HG03135 (cell line): ENCODE data around the gene RPAP3.

Experiments used
- ATAC-seq: cut with Tn5 transposase; IDR thresholded peaks from one replicate; pipeline ENCODE4 v1.9.1; 2021; ENCODE audit warnings: mild to moderate bottlenecking, moderate library complexity; ENCODE audit not compliant: unreplicated experiment

Gene RPAP3

GRCh38 chr12:47721431-47721973 is 15.7 kb upstream of the RPAP3 start:
- no peak for ATAC-seq

DNA sequence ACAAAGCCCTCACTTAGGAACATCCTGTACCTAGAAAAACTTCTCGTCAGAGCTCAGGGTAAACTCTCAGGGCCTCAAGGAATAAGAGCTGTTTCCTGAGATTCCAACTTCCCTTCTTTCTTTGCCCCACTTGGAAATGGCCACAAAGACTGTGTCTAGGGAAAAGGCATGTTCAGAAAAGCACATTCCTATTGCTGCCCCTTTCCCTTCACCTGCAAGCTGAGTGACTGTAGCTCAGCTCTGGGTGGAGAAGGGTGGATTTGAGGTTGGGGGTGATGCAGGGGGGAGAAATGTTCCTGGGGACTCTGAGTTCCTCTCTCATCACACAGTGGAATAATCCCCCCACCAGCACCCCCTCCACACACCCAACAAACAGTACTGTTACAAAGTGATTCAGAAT is 12.7 kb upstream of the RPAP3 start:
- ATAC-seq: no peak

- no peak for ATAC-seq
Observed at GRCh38 chr12:47717443-47718193, 11.8 kb upstream of the RPAP3 start.

- no peak for ATAC-seq
Observed at GRCh38 chr12:47717046-47717442, 11.2 kb upstream of the RPAP3 start.

GRCh38 chr12:47715877-47716548 is 10.2 kb upstream of the RPAP3 start:
- no peak for ATAC-seq

DNA sequence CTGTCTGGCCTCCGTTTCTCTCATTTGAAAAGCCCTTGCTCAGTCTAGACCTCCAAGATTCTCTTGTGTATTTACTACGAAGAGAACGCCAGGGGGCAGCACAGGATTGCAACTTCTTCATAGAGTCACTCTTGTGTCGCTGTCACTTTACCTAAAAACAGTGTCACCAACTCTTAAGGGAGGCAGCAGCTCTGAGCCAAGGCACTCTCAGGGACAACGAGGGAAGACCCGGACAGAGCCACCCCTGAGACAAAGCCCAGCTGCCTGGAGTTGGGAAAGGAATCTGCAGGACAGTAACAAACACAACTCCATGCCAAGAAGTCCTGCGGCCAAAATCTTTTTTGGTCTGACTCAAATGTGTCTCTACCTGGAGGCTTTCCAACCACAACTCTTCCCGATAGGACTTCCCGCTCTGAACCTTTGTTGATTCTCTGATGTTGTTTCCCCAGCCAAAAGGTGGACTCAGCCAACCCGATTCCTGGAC is 9.6 kb upstream of the RPAP3 start:
- peak; percentile 65 for ATAC-seq

DNA sequence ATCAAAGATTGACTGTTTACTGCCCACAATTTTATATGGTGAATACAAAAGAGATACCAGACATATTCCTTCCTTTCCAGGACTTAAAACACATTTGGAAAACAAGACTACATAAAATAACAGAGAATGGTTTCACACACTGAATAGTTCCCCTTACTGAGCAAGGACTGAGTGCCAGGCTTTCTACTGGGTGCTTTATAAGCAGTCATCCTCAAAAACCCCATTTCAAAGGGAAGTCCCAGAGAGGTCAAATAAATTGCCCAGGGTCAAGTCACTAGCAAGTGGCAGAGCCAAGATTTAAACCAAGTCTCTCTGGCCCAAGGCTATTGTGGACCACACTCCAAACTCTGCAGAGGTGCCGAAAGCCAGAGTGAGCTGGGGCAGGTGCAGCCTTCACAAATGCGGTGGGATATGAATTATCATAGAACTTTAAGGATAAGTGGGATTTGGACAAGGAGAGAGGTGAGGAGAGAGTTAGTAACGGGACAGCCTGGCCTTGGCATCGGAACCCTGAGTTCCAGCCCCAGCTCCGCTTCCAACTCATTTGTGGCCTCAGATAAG is 9.1 kb upstream of the RPAP3 start:
- ATAC-seq: no peak

DNA sequence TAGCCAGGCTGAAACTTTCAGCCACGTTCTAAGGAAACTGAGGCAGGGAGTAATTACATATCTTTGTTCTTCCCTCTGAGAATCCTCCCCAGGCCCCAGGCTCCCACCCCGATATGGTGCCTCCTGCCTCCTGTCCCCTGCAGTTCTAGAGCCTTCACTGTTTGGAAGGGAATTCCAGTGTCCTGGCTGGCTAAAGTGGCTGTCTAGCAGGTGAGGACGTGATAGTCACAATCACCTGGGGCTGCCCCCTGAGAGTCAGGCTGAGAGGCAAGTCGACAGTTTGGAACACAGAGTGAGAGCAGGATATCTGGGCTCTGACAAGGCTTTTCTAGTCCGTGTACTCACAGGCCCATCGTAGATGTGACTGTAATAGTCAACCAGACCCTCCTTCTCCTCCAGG is 6.3 kb upstream of the RPAP3 start:
- no peak for ATAC-seq

GRCh38 chr12:47711448-47711847 is 5.6 kb upstream of the RPAP3 start:
- ATAC-seq: no peak

DNA sequence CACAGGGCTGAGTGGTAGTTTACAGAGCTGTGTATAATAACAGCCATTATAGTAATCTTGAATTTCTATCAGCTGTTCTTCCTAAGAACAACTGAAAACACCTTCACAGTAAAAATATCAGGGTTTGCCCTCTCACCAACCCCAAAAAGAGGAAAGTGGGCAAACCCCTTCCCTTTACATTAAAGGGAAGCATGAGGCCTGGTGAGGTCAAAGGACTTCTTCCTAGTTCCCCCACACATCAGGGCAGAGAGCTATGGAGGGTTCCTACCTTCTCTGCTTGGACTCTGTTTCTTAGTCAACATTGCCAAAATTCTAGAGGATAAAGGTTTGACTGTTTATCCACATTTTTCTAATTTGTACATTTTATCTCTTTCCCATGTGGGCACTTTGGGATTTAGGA is 4.4 kb upstream of the RPAP3 start:
- ATAC-seq: no peak

- no peak for ATAC-seq
Observed at GRCh38 chr12:47709671-47710070, 3.8 kb upstream of the RPAP3 start.

GRCh38 chr12:47709237-47709636 is 3.4 kb upstream of the RPAP3 start:
- no peak for ATAC-seq

GRCh38 chr12:47707905-47708543 is 2.2 kb upstream of the RPAP3 start:
- no peak for ATAC-seq

GRCh38 chr12:47707355-47707754 is 1.5 kb upstream of the RPAP3 start:
- ATAC-seq: no peak

DNA sequence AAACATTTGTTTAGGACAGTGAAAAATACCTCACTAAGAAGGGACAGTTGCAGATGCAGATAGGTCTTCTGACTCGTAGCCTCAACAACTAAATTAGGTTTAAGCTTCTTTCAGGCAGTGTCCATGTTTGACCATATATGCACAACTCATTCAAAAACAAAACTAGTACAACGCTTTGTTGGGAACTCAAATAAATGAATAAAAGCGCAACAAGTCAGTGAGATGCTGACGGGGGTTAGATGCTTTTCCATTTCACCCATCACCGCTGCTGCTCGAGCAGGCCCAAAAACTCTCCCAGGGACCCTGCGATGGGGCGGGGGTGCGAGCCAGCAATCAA is 633 bp downstream of the RPAP3 start:
- no peak for ATAC-seq

GRCh38 chr12:47704719-47705118 is 1.1 kb downstream of the RPAP3 start:
- ATAC-seq: no peak

DNA sequence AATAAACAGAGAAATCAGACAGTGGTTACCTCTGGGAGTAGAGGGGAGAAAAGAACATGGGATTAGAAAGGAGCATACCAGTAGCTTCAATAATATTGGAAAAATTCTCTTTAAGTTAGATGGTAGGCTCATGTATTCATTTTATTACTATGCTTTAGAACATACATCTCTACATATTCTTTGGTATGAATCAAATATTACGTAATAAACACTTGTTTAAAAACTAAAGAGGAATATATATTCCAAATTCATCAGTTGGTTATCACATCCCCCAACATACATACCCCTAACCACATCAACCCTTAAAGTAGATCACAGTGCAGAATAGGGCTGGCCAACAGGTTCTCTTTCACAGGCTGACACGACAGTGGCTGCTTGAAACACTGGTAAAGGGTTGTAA is 5.6 kb downstream of the RPAP3 start:
- no peak for ATAC-seq

DNA sequence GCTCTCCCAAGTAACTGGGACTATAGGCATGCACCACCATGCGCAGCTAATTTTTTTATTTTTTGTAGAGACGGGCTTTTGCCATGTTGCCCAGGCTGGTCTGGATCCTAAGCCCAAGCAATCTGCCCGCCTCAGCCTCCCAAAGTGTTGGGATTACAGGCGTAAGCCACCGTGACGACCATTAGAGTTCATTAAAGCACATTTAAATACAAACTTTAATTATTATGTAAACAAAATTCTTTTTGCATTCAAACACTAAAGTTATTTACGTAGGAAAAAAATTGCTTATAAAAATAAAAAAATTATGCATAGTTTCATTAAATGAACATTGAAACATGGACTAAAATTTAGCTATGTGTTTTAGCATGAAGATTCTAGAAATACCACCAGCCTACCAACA is 7.2 kb downstream of the RPAP3 start:
- no peak for ATAC-seq

- ATAC-seq: no peak
Observed at GRCh38 chr12:47698055-47698454, 7.8 kb downstream of the RPAP3 start.

DNA sequence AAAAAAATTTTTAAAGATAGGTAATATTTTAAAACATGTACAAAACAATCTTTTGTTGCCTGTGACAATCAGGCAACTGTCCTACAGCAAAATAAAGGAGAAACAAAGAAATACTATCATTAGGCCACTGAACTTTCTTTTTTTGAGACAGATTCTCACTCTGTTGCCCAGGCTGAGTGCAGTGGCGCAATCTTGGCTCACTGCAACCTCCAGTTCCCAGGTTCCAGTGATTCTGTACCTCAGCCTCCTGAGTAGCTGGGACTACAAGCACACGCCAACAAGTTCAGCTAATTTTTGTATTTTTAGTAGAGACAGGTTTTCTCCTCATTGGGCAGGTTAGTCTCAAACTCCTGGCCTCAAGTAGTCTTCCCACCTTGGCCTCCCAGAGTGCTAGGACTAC is 16.6 kb downstream of the RPAP3 start:
- no peak for ATAC-seq

GRCh38 chr12:47687636-47688035 is 18.2 kb downstream of the RPAP3 start:
- no peak for ATAC-seq
